Esophagus muscularis mucosa (tissue), 3 donors: Measurements from ENCODE around the gene TWF2.

Source experiments
- POLR2A ChIP-seq: fragments of 450-650 bp; IDR thresholded peaks from one replicate; pipeline ENCODE4 v1.6.1; 2017; ENCODE audit warnings: antibody characterized with exemption, moderate library complexity, mild to moderate bottlenecking, low read depth
- POLR2AphosphoS5 ChIP-seq, 2 donors: sonication (generic); formaldehyde crosslinking; IDR thresholded peaks; one replicate each; pipeline ENCODE4 v1.6.1; 2017; ENCODE audit warnings: antibody characterized with exemption in 2 of 2
- TF ChIP-seq, protein P1 (sequence below), 3 experiments: fragments of 200-600 bp in 2 of 3; fragments of 450-650 bp in 1 of 3; sonication (generic) in 2 of 3; IDR thresholded peaks; one replicate each; pipeline ENCODE4 v1.5.1; 2017 to 2019; ENCODE audit warnings: antibody characterized with exemption in 3 of 3, mild to moderate bottlenecking in 2 of 3, moderate library complexity in 1 of 3

DNA sequence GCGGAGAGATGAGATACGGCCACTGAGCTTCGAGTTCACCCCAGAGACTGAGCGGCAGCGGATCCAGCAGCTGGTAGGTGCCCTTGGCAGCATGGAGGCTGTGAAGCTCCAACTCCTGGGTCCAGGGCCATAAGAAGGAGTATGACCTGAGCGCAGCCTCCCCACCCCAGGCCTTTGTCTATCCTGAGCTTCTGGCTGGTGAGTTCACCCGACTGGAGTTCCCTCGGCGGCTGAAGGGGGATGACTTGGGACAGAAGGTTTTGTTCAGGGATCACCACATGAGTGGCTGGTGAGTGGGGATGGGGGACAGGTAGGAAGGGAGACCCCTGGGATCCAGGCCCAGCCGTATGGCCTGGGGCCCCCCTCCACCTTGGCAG is 9.2 kb upstream of the TWF2 start:
- TF ChIP-seq POLR2A (no peak), POLR2AphosphoS5 (IDR thresholded peaks at IDR 0.05) (no peak)
- TF ChIP-seq, protein P1, sequence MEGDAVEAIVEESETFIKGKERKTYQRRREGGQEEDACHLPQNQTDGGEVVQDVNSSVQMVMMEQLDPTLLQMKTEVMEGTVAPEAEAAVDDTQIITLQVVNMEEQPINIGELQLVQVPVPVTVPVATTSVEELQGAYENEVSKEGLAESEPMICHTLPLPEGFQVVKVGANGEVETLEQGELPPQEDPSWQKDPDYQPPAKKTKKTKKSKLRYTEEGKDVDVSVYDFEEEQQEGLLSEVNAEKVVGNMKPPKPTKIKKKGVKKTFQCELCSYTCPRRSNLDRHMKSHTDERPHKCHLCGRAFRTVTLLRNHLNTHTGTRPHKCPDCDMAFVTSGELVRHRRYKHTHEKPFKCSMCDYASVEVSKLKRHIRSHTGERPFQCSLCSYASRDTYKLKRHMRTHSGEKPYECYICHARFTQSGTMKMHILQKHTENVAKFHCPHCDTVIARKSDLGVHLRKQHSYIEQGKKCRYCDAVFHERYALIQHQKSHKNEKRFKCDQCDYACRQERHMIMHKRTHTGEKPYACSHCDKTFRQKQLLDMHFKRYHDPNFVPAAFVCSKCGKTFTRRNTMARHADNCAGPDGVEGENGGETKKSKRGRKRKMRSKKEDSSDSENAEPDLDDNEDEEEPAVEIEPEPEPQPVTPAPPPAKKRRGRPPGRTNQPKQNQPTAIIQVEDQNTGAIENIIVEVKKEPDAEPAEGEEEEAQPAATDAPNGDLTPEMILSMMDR (IDR thresholded peaks at IDR 0.05), result no peak
